GM12872 (cell line): ENCODE results near the gene SIT1.

Experiments
- TF ChIP-seq, protein P1 (sequence below): IDR thresholded peaks from 3 replicates; pipeline ENCODE4 v1.5.1; 2011; ENCODE audit warnings: low read depth, mild to moderate bottlenecking, low read length, moderate library complexity; ENCODE audit not compliant: insufficient read depth

The SIT1 gene

DNA sequence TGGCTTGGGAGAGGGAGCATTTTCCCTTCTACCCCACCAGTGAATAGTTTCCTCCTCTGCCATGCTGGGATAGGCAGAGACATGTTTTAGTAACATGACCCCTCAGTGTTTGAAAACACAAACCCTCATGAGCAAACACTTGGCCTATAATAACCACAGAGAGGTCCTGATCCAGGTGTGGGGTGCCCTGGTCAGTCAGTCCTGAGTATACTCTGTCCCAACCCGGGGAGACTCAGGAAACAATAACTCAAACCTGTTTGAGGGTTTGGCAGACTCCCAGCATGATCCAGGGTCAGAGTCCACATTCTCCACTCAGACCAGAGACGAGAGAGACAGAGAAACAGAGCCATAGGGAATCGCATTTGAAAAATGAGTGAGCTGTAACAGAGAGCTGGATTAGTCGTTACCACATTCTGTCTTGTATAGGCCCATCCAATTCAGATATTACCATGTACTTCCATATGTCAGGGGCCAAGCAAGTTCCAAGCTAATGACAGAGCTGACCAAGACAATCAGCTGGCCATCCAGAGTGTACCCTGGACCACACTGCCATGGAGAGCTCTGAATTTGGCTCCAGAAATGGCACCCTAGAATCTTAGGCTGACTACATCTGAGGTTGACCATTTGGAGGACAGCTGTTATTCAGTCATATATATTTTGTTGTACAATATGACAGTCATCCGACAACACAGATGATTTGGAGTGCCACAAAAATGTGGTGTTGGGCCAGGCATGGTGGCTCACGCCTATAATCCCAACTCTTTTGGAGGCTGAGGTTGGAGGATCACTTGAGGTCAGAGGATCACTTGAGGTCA is 18.8 kb upstream of the SIT1 start:
- TF ChIP-seq, protein P1, sequence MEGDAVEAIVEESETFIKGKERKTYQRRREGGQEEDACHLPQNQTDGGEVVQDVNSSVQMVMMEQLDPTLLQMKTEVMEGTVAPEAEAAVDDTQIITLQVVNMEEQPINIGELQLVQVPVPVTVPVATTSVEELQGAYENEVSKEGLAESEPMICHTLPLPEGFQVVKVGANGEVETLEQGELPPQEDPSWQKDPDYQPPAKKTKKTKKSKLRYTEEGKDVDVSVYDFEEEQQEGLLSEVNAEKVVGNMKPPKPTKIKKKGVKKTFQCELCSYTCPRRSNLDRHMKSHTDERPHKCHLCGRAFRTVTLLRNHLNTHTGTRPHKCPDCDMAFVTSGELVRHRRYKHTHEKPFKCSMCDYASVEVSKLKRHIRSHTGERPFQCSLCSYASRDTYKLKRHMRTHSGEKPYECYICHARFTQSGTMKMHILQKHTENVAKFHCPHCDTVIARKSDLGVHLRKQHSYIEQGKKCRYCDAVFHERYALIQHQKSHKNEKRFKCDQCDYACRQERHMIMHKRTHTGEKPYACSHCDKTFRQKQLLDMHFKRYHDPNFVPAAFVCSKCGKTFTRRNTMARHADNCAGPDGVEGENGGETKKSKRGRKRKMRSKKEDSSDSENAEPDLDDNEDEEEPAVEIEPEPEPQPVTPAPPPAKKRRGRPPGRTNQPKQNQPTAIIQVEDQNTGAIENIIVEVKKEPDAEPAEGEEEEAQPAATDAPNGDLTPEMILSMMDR = no peak

DNA sequence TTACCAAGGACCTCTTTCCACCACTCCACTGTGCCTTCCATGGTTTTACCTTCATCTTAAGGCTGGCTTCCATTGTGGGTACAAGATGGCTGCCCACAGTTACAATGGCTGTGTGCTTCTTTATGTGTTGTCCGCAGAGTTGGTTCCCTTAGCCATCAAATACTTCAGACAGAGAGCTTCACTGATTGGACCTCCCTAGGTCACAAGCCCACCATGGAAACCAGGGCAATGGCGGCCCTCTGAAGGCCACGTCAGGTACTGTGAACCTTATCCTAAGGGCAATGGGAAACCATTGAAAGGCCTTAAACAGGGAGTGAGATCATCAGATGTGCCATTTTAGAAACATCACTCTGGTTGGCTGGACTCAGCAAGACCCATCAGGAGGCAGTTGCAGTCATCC is 17.2 kb upstream of the SIT1 start:
- TF ChIP-seq, protein P1 = no peak

DNA sequence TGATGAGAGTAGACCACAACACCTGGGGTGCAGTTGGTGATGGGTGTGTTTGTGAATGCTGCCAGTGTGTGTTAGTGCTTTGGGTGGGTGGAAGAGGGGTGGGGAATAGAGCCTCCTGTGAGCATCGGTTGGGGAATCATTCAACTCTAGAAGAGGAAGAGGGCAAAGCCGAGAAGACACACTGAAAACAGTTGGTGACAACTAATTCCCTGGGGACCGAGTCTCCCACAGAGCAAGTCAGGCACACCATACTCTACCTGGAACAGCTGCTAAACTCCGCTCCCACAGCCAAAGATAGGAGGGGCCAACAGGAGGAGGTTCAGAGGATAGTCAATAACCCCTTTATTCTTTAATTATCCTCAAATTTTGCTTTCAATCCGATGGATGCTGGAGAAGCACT is 15.8 kb upstream of the SIT1 start:
- TF ChIP-seq, protein P1 = no peak

DNA sequence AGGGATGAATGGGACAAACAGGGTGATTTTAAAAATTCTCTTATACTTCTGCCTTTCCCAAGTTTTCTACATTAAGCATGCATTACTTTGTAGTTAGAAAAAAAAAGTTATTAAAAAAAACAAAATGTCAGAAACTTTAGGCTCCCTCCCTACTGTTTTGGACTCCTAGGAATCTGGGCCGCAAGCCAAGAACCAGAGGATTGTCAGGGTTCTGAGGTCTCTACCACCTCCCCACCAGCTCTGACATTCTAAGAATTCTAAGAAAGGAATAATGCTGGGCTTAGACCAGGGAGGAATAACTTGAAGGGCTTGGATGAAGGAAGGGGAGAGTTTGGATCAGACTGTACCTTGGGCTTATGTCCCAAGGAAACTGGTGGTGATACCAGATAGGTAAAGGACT is 15.3 kb upstream of the SIT1 start:
- TF ChIP-seq, protein P1 = no peak

DNA sequence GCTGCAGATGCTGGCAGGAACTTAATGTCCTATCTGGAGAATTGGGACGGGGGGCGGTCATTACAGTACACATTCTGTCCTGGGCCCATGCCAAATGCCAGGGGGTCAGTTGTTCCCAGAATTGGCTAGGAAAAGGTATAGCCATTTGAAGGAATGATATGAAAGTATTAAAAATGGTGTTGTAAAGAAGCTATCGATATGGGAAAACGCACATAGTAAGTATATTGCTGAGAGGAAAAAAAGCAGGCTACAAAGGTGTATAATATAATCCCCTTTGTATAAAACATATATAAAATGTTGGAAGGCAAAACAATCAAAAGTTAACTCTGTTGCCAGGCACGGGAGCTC is 14.7 kb upstream of the SIT1 start:
- TF ChIP-seq, protein P1 = no peak

DNA sequence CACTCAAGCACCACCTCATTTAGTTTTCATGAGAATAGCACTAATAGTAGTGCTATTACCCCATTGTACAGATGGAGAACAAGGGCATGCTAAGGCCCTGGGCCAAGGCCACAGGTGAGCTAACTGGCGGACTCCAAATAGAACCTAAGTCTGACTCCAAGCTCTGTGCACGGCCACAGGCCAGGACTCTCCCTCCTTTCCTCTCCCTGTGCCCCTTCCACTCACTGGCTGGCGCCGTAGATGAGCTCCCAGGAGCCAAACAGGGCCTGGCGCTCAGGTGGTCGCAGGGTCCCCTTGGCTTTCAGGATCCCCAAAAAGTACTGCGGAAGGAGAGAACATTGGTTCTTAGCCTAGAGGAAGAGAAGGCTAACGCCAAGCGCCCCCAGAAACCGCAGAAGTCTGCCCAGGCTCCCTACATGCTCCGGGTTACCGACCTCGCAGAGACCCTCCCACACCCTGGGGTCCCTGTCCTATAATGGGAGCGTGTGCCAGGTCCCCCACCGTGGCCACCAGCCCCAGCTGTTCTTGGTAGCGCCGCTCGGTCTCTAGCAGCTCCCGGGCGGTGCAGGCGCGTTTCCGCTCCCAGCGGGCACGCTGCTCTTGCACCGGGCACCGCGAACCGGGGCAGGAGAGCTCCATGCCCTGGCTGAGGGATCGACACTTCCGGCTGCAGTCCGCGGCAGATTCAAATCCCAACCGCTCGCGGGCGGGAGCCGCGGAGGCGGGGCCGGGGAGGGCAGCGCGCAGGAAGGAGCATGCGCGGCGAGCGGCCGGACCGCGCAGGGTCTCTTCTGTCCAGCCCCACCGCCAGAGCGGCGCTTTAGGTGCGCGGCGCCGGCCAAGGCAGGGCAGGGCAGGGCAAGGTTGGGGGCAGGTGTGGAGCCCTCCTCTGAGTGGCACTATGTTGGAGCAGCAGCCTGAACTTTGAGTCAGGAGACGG is 14.1 kb upstream of the SIT1 start, which contains the start of gene ARHGEF39:
Gene ARHGEF39 (minus strand): TSS at position 665 of the 940 bp plus-strand sequence. CDS start 26 bp downstream, at position 639.
- TF ChIP-seq, protein P1 = peak; percentile 28; the same call in 1 of the 3 replicates

DNA sequence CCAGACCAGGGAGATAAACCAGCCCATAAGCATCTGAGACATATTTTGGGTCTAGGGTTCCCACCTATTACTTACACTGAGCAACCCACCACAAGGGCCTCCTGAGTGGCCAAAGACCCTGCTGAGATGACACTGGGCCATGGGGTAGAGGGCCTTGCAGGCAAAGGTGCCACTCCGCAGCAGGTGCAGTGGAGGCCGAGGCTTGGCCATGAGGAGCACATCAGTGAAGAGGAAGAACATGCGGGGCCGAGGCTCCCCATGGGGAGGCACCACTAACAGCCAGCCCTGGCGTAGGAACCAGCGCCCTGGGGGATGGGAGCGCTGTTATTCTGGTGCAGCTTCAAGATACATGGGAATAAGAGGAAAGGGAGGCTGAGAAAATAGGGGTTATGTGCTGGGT is 11.7 kb upstream of the SIT1 start:
- TF ChIP-seq, protein P1 = no peak
